ENCODE data around the gene ALDOB. TPM values are rescaled to one million over a fixed set of nuclear protein-coding genes. Genes with fewer than 3 reads are reported as not detected.

The ALDOB gene
- total RNA-seq, 1 donor, result not detected

DNA sequence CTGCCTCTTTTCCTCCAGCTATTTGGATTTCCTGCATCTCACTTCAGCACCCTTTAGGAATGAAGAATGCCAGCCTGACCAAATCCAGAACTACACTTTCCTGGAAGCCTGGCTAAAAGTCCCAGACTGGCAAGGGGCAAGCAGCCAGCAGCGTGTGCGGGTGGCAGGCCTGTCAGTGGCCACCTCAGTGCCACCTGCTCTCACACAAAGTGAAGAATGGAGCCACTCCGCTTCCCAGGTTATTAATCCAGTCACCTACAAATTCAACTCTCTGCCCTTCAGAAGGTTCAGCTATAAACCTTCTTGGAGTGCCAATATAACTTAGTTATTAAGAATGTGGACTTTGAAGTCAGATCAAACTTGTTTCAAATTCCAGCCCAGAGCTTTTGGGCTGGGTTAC lies 6.7 kb upstream of the ALDOB start:
- DNase-seq (ENCODE audit: low read depth), result no peak
- TF ChIP-seq, protein P1, sequence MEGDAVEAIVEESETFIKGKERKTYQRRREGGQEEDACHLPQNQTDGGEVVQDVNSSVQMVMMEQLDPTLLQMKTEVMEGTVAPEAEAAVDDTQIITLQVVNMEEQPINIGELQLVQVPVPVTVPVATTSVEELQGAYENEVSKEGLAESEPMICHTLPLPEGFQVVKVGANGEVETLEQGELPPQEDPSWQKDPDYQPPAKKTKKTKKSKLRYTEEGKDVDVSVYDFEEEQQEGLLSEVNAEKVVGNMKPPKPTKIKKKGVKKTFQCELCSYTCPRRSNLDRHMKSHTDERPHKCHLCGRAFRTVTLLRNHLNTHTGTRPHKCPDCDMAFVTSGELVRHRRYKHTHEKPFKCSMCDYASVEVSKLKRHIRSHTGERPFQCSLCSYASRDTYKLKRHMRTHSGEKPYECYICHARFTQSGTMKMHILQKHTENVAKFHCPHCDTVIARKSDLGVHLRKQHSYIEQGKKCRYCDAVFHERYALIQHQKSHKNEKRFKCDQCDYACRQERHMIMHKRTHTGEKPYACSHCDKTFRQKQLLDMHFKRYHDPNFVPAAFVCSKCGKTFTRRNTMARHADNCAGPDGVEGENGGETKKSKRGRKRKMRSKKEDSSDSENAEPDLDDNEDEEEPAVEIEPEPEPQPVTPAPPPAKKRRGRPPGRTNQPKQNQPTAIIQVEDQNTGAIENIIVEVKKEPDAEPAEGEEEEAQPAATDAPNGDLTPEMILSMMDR (IDR thresholded peaks at IDR 0.05; ENCODE audit: insufficient read depth, low read depth, low read length), result no peak
- H3K4me3 ChIP-seq (ENCODE audit: low read depth, low read length), result no peak overlapping the region

DNA sequence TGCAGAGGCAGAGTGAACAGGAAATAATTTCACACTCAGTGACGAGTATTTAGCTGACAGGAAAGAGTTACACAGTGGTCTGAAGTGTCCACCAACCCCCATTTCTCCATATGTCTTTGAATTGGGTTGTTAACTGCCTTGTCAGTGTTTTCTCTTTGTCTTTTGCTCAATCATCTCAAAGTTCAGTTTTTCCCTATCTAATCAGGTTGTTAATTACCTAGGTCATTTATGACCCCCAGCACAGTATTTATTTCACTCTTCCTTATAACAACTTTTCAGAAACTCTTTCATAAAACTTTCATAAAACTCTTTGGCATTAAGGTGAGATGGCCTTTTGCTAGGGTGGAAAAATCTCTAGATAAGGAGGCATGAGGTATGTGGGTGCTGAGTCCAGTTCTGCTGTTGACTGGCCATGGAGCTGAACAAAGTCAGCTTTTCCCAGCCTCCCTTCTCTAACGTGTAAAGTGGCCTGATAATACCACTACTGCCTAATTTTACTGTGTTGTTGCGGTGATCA lies 5.2 kb upstream of the ALDOB start:
- H3K4me3 ChIP-seq (ENCODE audit: low read depth, low read length), result no peak overlapping the region
- TF ChIP-seq, protein P1 (IDR thresholded peaks at IDR 0.05; ENCODE audit: insufficient read depth, low read depth, low read length), result no peak
- DNase-seq (ENCODE audit: low read depth), result no peak

DNA sequence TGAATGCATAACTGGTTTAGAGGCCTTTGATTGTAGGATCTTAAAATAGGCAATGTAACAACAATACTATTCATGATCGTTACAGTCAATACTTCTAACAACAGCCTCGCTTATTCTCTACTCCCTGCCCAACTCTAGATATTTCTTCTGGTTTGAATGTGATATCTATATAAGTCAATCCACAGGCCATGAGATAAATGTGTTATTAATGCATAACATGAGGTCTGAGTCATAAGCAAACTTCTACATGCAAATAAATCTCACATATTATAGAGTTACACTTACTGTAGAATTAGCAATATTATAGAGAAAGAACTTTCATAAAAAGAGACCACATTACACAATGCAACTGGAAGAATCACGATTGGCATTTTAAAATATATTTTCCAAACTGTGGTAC lies 2.9 kb upstream of the ALDOB start:
- H3K4me3 ChIP-seq (ENCODE audit: low read depth, low read length), result no peak overlapping the region
- no peak for DNase-seq (ENCODE audit: low read depth)
- TF ChIP-seq, protein P1 (IDR thresholded peaks at IDR 0.05; ENCODE audit: insufficient read depth, low read depth, low read length), result no peak

DNA sequence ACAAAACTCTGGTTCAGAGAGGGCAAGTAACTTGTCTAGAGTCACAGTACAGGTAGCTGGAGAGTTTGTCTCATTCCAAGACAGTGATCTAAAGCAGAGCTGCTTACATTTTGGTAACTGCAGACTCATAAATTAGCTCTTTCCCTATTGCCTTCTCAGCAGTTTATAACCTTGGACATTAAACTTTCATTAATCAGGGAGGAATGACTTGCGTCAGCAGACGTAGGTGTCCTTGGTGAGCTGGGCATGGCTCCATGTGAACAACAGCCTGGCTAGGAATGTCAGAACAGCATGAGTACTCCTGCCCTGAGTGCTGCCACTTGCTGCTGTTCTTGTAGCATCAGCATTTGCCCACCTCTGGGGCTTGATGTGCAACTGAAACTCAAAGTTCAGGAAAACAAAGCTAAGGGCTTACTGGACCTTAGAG lies 2.2 kb upstream of the ALDOB start:
- H3K4me3 ChIP-seq (ENCODE audit: low read depth, low read length), result no peak overlapping the region
- peak; percentile 51 for DNase-seq (ENCODE audit: low read depth)
- TF ChIP-seq, protein P1 (IDR thresholded peaks at IDR 0.05; ENCODE audit: insufficient read depth, low read depth, low read length), result no peak

DNA sequence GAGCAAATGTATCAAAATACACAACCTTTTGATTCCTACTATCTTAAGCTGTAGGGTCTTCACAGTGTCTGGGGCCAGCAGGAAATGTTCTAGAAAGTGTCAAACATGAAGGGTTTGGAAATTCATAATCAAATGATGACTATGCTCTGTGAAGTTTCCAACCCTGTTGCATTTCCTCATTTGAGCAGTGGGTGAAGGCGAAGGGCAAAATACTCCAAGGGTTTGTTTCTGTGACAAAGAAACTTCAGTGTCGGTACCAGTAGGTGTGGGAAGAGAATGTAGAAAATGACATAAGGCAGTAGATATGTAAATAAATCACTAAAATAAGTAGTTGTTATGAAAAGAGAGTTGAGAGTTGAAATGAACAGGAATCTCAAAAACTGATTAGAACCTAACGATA lies 576 bp downstream of the ALDOB start:
- no peak for DNase-seq (ENCODE audit: low read depth)
- TF ChIP-seq, protein P1 (IDR thresholded peaks at IDR 0.05; ENCODE audit: insufficient read depth, low read depth, low read length), result no peak

DNA sequence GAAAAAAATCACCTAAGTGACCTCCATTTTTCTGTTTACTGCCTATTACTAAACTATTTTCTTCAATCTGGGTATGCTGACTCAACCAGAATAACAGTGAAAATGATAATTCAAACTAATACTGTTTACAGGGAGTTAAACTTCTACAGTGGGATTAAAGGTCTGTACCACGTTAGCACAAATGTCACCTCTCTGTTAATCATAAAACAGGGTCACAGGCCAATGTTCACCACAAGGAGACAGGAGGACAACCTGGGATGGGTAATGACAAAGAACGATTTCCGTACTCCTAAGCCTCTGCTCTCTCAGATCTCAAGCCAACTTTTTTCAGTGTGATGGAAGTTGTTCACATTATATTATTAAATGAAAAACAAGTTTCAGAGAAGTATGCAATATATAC lies 2.3 kb downstream of the ALDOB start:
- TF ChIP-seq, protein P1 (IDR thresholded peaks at IDR 0.05; ENCODE audit: insufficient read depth, low read depth, low read length), result no peak
- no peak overlapping the region for H3K4me3 ChIP-seq (ENCODE audit: low read depth, low read length)
- no peak for DNase-seq (ENCODE audit: low read depth)

More for the DNA sequence above, 576 bp downstream of the ALDOB start:
- no peak overlapping the region for H3K4me3 ChIP-seq (ENCODE audit: low read depth, low read length)

DNA sequence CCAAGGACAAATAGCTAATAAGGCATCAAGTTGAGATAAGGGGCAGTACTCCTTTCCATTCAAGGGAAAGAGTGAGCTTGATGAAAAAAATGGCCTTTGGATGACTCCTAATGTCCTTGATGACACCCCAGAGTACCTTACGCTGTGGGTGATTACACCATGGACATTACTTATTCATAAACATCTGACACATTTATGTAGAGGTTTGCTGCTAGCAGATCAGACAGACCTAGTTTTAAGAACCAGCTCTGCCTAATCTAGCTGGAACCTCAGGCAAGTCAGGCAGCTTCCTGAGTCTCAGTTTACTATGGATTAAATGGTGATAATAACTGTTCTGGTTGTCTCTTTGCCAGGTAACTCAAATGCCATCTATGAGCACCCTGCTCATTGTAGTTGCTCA lies 2.8 kb downstream of the ALDOB start:
- TF ChIP-seq, protein P1 (IDR thresholded peaks at IDR 0.05; ENCODE audit: insufficient read depth, low read depth, low read length), result no peak
- DNase-seq (ENCODE audit: low read depth), result no peak
- H3K4me3 ChIP-seq (ENCODE audit: low read depth, low read length), result no peak overlapping the region
